ENCODE results near the gene KCNQ5.

KCNQ5 gene

DNA sequence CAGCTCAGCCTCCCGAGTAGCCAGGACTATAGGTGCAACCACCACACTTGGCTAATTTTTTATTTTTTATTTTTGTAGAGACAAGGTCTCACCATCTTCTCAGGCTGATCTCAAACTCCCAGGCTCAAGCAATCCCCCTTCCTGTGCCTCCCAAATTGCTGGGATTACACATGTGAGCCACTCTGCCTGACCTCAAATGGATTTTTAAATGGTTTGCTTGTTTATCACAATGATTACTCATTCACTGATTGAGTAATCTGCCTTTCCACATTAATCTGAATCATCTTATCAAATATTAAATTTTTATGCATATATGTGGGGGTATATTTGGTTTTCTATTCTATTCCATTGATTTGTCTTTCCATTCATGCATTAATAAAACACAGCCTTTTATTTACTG lies 612.9 kb downstream of the KCNQ5 start:
- no peak overlapping the region for H3K9ac ChIP-seq
- H2AFZ ChIP-seq (ENCODE audit: low read depth): no peak overlapping the region
- no peak overlapping the region for H3K4me3 ChIP-seq (IDR thresholded peaks at IDR 0.05; ENCODE audit: insufficient read depth, low read depth, low read length)
- H3K36me3 ChIP-seq (ENCODE audit: insufficient read depth): no peaks in the 10 kb centered on the region
- TF ChIP-seq, protein P1, sequence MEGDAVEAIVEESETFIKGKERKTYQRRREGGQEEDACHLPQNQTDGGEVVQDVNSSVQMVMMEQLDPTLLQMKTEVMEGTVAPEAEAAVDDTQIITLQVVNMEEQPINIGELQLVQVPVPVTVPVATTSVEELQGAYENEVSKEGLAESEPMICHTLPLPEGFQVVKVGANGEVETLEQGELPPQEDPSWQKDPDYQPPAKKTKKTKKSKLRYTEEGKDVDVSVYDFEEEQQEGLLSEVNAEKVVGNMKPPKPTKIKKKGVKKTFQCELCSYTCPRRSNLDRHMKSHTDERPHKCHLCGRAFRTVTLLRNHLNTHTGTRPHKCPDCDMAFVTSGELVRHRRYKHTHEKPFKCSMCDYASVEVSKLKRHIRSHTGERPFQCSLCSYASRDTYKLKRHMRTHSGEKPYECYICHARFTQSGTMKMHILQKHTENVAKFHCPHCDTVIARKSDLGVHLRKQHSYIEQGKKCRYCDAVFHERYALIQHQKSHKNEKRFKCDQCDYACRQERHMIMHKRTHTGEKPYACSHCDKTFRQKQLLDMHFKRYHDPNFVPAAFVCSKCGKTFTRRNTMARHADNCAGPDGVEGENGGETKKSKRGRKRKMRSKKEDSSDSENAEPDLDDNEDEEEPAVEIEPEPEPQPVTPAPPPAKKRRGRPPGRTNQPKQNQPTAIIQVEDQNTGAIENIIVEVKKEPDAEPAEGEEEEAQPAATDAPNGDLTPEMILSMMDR (conservative IDR thresholded peaks at IDR 0.05; ENCODE audit: low read depth, low read length): no peak
- H3K79me2 ChIP-seq (ENCODE audit: insufficient read depth, low read depth): no peaks in the 10 kb centered on the region
- H3K27me3 ChIP-seq (ENCODE audit: insufficient read depth, low read depth): no peaks in the 10 kb centered on the region
- H3K4me1 ChIP-seq (ENCODE audit: low read depth, poor library complexity, severe bottlenecking): peaks cover 18% of the 10 kb centered on the region
- H3K27ac ChIP-seq: no peak overlapping the region
- H4K20me1 ChIP-seq (ENCODE audit: insufficient read depth): no peaks in the 10 kb centered on the region
- H3K4me2 ChIP-seq: no peak overlapping the region

DNA sequence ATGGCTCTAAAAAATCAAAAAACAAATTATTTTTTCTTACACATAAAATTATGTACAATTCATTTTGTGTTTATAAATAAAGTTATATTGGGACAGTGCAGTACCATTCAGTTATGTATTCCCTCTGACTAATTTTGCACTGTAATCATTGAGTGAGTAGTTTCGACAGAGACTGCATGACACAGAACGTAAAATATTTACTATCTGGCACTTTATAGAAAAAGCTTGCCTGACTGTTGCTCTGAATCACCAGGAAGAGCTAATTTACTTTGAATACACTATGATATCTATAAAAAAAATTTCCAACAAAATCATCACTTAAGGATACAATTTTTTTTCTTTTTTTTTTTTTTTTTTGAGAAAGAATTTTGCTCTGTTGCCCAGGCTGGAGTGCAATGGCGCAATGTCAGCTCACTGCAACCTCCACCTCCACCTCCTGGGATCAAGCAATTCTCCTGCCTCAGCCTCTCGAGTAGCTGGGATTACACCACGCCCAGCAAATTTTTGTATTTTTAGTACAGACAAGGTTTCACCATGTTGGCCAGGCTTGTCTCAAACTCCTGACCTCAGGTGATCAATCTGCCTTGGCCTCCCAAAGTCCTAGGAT lies 614.4 kb downstream of the KCNQ5 start:
- H3K4me2 ChIP-seq: no peak overlapping the region
- no peaks in the 10 kb centered on the region for H4K20me1 ChIP-seq (ENCODE audit: insufficient read depth)
- H3K36me3 ChIP-seq (ENCODE audit: insufficient read depth): no peaks in the 10 kb centered on the region
- H3K27ac ChIP-seq: no peak overlapping the region
- H3K27me3 ChIP-seq (ENCODE audit: insufficient read depth, low read depth): no peaks in the 10 kb centered on the region
- H3K79me2 ChIP-seq (ENCODE audit: insufficient read depth, low read depth): no peaks in the 10 kb centered on the region
- no peak overlapping the region for H2AFZ ChIP-seq (ENCODE audit: low read depth)
- H3K4me3 ChIP-seq (IDR thresholded peaks at IDR 0.05; ENCODE audit: insufficient read depth, low read depth, low read length): no peak overlapping the region
- peaks cover 16% of the 10 kb centered on the region for H3K4me1 ChIP-seq (ENCODE audit: low read depth, poor library complexity, severe bottlenecking)
- H3K9ac ChIP-seq: no peak overlapping the region
- TF ChIP-seq, protein P1 (conservative IDR thresholded peaks at IDR 0.05; ENCODE audit: low read depth, low read length): no peak

DNA sequence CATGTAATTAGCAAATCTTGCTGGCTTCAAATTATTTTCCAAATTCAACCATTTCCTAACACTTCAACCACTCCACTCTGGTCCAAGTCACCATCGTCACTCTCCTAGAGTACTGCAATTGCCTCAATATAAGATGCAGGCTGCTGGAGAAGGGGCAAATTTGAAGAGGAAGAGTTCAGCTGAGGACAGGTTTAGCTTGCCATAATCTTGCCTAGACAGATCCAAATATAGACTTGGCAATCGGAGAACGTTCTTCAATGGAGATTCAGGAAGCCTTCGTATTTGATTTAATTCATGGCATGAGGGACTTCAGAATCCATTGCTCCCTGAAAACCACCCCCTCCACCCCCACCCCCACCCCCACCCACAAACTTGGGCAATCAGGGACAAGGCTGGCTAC lies 618.9 kb downstream of the KCNQ5 start:
- Histone ChIP-seq H2AFZ (ENCODE audit: low read depth) (no peak overlapping the region), H3K9ac (no peak overlapping the region), H3K4me3 (IDR thresholded peaks at IDR 0.05; ENCODE audit: insufficient read depth, low read depth, low read length) (no peak overlapping the region), H3K27ac (no peak overlapping the region), H4K20me1 (ENCODE audit: insufficient read depth) (no peaks in the 10 kb centered on the region), H3K79me2 (ENCODE audit: insufficient read depth, low read depth) (no peaks in the 10 kb centered on the region), H3K4me2 (no peak overlapping the region), H3K36me3 (ENCODE audit: insufficient read depth) (no peaks in the 10 kb centered on the region), H3K4me1 (ENCODE audit: low read depth, poor library complexity, severe bottlenecking) (no peaks in the 10 kb centered on the region), H3K27me3 (ENCODE audit: insufficient read depth, low read depth) (no peaks in the 10 kb centered on the region)
- TF ChIP-seq, protein P1 (conservative IDR thresholded peaks at IDR 0.05; ENCODE audit: low read depth, low read length): no peak

DNA sequence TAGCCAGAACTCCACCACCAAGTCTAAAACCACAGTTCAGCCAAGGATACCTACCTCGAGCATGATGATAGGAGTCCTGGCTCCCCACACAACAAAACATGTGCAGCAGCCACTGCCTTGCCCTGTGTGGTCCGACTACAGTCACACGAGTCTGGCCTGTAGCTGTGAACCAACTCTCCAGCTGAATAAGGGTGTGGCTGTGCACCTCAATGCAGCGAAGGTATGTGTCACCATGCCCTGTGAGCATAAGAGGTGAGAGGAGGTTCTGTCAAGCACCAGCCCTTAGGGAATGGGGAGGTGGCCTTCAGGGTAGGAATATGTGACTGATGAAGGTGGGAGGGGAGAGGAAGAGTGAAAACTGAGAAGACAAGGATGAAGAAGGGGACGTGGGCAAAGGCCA lies 620.1 kb downstream of the KCNQ5 start:
- H3K4me3 ChIP-seq (IDR thresholded peaks at IDR 0.05; ENCODE audit: insufficient read depth, low read depth, low read length): no peak overlapping the region
- no peaks in the 10 kb centered on the region for H4K20me1 ChIP-seq (ENCODE audit: insufficient read depth)
- H3K27ac ChIP-seq: no peak overlapping the region
- no peak overlapping the region for H3K9ac ChIP-seq
- H3K27me3 ChIP-seq (ENCODE audit: insufficient read depth, low read depth): no peaks in the 10 kb centered on the region
- H3K79me2 ChIP-seq (ENCODE audit: insufficient read depth, low read depth): no peaks in the 10 kb centered on the region
- H3K36me3 ChIP-seq (ENCODE audit: insufficient read depth): no peaks in the 10 kb centered on the region
- no peaks in the 10 kb centered on the region for H3K4me1 ChIP-seq (ENCODE audit: low read depth, poor library complexity, severe bottlenecking)
- H3K4me2 ChIP-seq: no peak overlapping the region
- H2AFZ ChIP-seq (ENCODE audit: low read depth): no peak overlapping the region
- TF ChIP-seq, protein P1 (conservative IDR thresholded peaks at IDR 0.05; ENCODE audit: low read depth, low read length): no peak
